GM12878 (cell line): Measurements from ENCODE around the gene NOD1. TPM values are rescaled to one million over a fixed set of nuclear protein-coding genes. Genes with fewer than 3 reads are reported as not detected.

Experiments used
- ATF3 ChIP-seq: IDR thresholded peaks from 2 replicates; pipeline ENCODE4 v1.6.1; 2011; ENCODE audit warnings: low read depth, mild to moderate bottlenecking, low read length, moderate library complexity, borderline replicate concordance; ENCODE audit errors: extremely low read depth
- BMI1 ChIP-seq: fragments of 450-650 bp; IDR thresholded peaks from 2 replicates; pipeline ENCODE4 v1.6.1; 2016; ENCODE audit warnings: mild to moderate bottlenecking, moderate library complexity, borderline replicate concordance
- CBX3 ChIP-seq: fragments of 200-600 bp; sonication (generic); IDR thresholded peaks from 2 replicates; pipeline ENCODE4 v1.6.1; 2016; ENCODE audit warnings: low read depth, borderline replicate concordance
- CEBPB ChIP-seq, 2 experiments: fragments of 150-350 bp in 1 of 2; IDR thresholded peaks; 2 replicates each; pipeline ENCODE4 v1.6.1; 2012 to 2014; ENCODE audit warnings: low read depth in 2 of 2, low read length in 2 of 2, borderline replicate concordance in 1 of 2, inconsistent platforms in 1 of 2
- EGR1 ChIP-seq, 2 experiments: IDR thresholded peaks; 1 replicate in 1 of 2; 2 replicates in 1 of 2; pipeline ENCODE4 v1.6.1; 2011 to 2012; ENCODE audit warnings: low read depth in 2 of 2, low read length in 2 of 2, borderline replicate concordance in 1 of 2, mild to moderate bottlenecking in 1 of 2, moderate library complexity in 1 of 2
- GATAD2B ChIP-seq: fragments of 450-650 bp; conservative IDR thresholded peaks from 2 replicates; pipeline ENCODE4 v1.6.1; 2017; ENCODE audit warnings: low read depth, mild to moderate bottlenecking, moderate library complexity
- IKZF1 ChIP-seq: fragments of 450-650 bp; conservative IDR thresholded peaks from 2 replicates; pipeline ENCODE4 v1.6.1; 2017; ENCODE audit warnings: antibody characterized with exemption, mild to moderate bottlenecking
- IRF3 ChIP-seq: fragments of 450-650 bp; IDR thresholded peaks from 2 replicates; pipeline ENCODE4 v1.6.1; 2014; ENCODE audit warnings: mild to moderate bottlenecking
- JUNB ChIP-seq: IDR thresholded peaks from 2 replicates; pipeline ENCODE4 v1.6.1; 2016; ENCODE audit warnings: antibody characterized with exemption, mild to moderate bottlenecking
- LARP7 ChIP-seq: fragments of 450-650 bp; IDR thresholded peaks from 2 replicates; pipeline ENCODE4 v1.6.1; 2017; ENCODE audit warnings: mild to moderate bottlenecking
- MEF2B ChIP-seq: fragments of 450-650 bp; IDR thresholded peaks from 2 replicates; pipeline ENCODE4 v1.6.1; 2018; ENCODE audit warnings: mild to moderate bottlenecking, moderate library complexity; ENCODE audit not compliant: partially characterized antibody, poor library complexity, severe bottlenecking
- MLLT1 ChIP-seq: fragments of 450-650 bp; IDR thresholded peaks from 2 replicates; pipeline ENCODE4 v1.6.1; 2016; ENCODE audit warnings: mild to moderate bottlenecking
- NFYA ChIP-seq: IDR thresholded peaks from 2 replicates; pipeline ENCODE4 v1.6.1; 2011; ENCODE audit warnings: low read depth, mild to moderate bottlenecking, low read length, improper control_type of control experiment, borderline replicate concordance
- POLR2AphosphoS2 ChIP-seq: IDR thresholded peaks from 2 replicates; pipeline ENCODE4 v1.6.1; 2011; ENCODE audit warnings: low read depth, mild to moderate bottlenecking, low read length, improper control_type of control experiment, moderate library complexity
- RELA ChIP-seq: fragments of 450-650 bp; IDR thresholded peaks from 2 replicates; pipeline ENCODE4 v1.8.0; 2014; ENCODE audit warnings: borderline replicate concordance; ENCODE audit not compliant: partially characterized antibody
- RUNX3 ChIP-seq: IDR thresholded peaks from 2 replicates; pipeline ENCODE4 v1.6.1; 2012; ENCODE audit warnings: low read length, inconsistent platforms
- SMAD5 ChIP-seq: IDR thresholded peaks from 2 replicates; pipeline ENCODE4 v1.6.1; 2016; ENCODE audit warnings: antibody characterized with exemption, low read depth
- SP1 ChIP-seq: IDR thresholded peaks from one replicate; pipeline ENCODE4 v1.6.1; 2011; ENCODE audit warnings: low read depth, low read length
- STAT1 ChIP-seq: fragments of 450-650 bp; conservative IDR thresholded peaks from 2 replicates; pipeline ENCODE4 v1.6.1; 2014; ENCODE audit warnings: antibody characterized with exemption, mild to moderate bottlenecking
- TBL1XR1 ChIP-seq: IDR thresholded peaks from 2 replicates; pipeline ENCODE4 v1.6.1; 2012; ENCODE audit warnings: low read depth, low read length, improper control_type of control experiment
- TCF7 ChIP-seq: IDR thresholded peaks from 2 replicates; pipeline ENCODE4 v1.6.1; 2014; ENCODE audit warnings: antibody characterized with exemption, borderline replicate concordance
- WRNIP1 ChIP-seq: IDR thresholded peaks from 2 replicates; pipeline ENCODE4 v1.6.1; 2011; ENCODE audit warnings: low read depth, low read length, improper control_type of control experiment, borderline replicate concordance
- YY1 ChIP-seq: IDR thresholded peaks from 2 replicates; pipeline ENCODE4 v1.6.1; 2011; ENCODE audit warnings: low read depth, mild to moderate bottlenecking, low read length
- ZNF687 ChIP-seq: fragments of 450-650 bp; IDR thresholded peaks from 2 replicates; pipeline ENCODE4 v1.6.1; 2017; ENCODE audit warnings: mild to moderate bottlenecking, moderate library complexity
- polyA plus RNA-seq, 11 experiments: library from polyadenylated mRNA; depleted of rRNA in 4 of 11; unstranded in 6 of 11; stranded (reverse) in 5 of 11; fragments of >200 nt; fragmentation: Nextera tagmentation in 4 of 11; fragmentation: Illumina TruSeq in 1 of 11; extraction: Ambion mirVana in 4 of 11; extraction: Trizol in 1 of 11; gene quantifications; 1 replicate in 1 of 11; 2 replicates in 10 of 11; pipeline versions ENCODE4 v1.2.1 to v1.2.3, GENCODE V29; 2011 to 2016; ENCODE audit warnings: inconsistent platforms in 2 of 11, missing spikeins in 2 of 11, low read depth in 1 of 11
- total RNA-seq, 4 experiments: library from RNA; depleted of rRNA in 3 of 4; stranded (reverse); fragments of >200 nt in 3 of 4; fragmentation: Illumina TruSeq in 1 of 4; extraction: Trizol in 1 of 4; gene quantifications; 2 replicates each; pipeline versions ENCODE4 v1.2.1 to v1.2.3, GENCODE V29; 2013 to 2021

NOD1 gene
- total and polyA plus RNA-seq, 10 of the 15 experiments (the other 5 are each of a cell fraction or from before 2014, with no cell fraction given): 1.8 to 14.6 (median 8.9) TPM

- TF ChIP-seq ZNF687 (0 out of 2 replicates have a peak, but pooled peaks have one; percentile 12), GATAD2B (peak; percentile 79), YY1 (peak; percentile 20; the same call in 1 of the 2 replicates), TBL1XR1 (no peak), RUNX3 (peak; percentile 71), JUNB (no peak), TCF7 (no peak), NFYA (peak; percentile 62), STAT1 (no peak), EGR1 (IDR thresholded peaks at IDR 0.05; ENCODE audit: borderline replicate concordance in 1 of 2, low read depth in 2 of 2, low read length in 2 of 2) (peak; percentile 58 to 93), POLR2AphosphoS2 (peak; percentile 77; the same call in 1 of the 2 replicates), MEF2B (no peak), RELA (no peak), SMAD5 (peak; percentile 89), CEBPB (IDR thresholded peaks at IDR 0.05; ENCODE audit: borderline replicate concordance in 1 of 2, low read depth in 2 of 2, low read length in 2 of 2) (no peak; a peak in 1 of 4 replicates), IRF3 (peak; percentile 85), CBX3 (no peak), MLLT1 (no peak; the same call in 1 of the 2 replicates), IKZF1 (peak; percentile 54; the same call in 1 of the 2 replicates), SP1 (peak; percentile 98), ATF3 (no peak), LARP7 (peak; percentile 41), WRNIP1 (no peak), BMI1 (no peak)
These were observed 26.0 kb upstream of the NOD1 start, which contains the start of gene GGCT (continued) for GRCh38 chr7:30504301-30505173.
